Measurements from ENCODE around the gene TWSG1.
"Not testable (repeated sequence)": the region's sequence is repeated elsewhere in the genome, so short reads cannot be mapped to it uniquely, and the experiment has no call there.

TWSG1 gene

DNA sequence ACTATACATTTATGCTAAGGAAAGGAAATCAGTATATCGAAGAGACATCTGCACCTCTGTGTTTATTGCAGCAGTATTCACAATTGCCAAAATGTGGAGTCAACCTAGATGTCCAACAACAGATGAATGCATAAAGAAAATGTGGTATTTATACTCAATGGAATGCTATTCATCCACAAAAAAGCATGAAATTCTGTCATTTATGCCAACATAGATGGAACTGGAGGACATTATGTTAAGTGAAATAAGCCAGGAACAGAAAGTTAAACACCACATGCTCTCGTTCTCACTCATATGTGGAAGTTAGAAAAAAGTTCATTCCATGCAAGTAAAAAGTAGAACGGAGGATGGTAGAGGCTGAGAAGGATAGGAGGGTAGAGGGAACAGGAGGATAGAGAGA lies 59.5 kb downstream of the TWSG1 start:
- no peak for DNase-seq

DNA sequence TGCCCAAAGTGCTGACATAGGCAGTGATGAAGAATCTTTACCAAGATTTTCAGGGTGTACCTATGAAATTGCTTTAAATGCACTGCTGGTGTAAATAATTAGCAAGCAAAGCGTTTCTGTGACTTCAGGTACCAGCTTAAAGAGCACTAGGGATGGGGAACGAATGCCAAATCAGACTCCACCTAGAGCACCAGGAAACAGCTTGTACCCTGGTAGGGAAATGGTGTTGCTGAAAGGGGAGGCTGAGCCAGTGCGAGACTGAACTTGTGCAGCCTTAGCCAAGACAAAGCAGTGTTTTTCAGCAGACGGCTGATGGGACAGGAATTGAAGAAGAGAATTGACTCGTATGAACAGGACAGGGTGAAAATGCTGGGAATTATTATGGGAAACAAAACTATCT lies 65.6 kb downstream of the TWSG1 start:
- no peak for DNase-seq

DNA sequence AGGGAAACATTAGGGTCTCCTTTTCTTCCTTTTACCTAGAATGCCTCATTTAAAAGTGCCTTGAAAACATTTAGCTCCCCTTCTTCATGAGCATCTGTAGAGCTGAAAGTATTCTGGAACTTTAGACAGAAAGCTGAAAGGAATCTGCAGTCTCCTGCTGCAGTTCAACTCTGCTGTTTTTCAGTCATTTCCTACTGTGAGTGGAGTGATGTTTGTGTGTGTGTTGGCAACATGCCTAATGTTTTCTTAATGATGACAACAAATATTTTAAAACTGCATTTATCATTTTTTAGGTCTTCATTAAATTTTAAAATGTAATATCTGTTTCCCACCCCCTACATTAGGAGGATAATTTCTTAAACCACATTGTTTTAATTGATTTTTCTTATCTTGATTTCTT lies 66.6 kb downstream of the TWSG1 start:
- no peak for DNase-seq

DNA sequence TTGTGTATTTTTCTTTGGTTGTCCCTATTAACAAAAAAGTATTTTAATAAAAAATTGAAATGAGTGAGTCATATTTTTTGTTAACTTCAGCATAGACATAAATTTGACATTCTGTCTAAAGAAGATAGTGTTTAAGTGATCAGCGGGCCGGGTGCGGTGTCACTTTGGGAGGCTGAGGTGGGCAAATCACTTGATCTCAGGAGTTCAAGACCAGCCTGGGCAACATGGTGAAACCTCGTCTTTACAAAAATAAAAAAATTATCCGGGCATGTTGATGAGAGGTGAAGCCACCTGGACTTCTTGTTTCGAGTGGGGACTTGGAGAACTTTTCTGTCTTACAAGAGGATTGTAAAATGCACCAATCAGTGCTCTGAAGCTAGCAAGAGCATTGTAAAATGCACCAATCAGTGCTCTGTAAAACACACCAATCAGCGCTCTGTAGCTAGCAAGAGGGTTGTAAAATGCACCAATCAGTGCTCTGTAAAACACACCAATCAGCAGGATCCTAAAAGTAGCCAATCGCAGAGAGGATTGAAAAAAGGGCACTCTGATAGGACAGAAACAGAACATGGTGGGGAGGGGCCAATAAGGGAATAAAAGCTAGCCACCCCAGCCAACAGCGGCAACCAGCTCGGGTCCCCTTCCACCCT lies 67.9 kb downstream of the TWSG1 start:
- DNase-seq = not testable (repeated sequence)

DNA sequence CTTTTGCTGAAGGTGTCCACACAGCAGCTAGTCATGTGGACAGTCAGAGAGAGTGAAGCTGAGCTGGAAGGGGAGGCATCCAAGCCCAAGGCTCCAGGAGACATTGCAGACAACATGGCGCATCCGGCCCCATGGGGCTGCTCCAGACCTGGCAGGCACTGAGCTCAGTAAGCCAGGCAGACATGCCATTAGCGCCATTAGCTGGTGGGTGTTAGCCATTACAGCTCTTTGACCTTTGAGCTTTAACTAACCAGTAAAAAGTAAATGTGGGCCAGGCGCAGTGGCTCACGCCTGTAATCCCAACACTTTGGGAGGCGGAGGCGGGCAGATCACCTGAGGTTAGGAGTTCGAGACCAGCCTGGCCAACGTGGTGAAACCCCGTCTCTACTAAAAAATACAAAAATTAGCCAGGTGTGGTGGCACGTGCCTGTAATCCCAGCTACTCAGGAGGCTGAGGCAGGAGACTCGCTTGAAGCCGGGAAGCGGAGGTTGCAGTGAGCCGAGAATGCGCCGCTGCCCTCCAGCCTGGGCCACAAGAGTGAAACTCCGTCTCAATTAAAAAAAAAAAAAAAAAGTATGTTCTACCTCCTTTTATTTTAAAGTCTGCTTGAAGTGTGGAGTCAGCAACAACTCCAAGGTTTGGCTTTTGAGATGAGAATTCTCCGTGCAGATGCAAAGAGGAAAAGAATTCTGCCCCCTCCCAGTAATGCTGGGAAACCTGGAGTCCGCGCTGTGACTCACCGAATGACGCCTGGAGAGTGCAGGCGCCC lies 69.4 kb downstream of the TWSG1 start:
- DNase-seq = no peak

DNA sequence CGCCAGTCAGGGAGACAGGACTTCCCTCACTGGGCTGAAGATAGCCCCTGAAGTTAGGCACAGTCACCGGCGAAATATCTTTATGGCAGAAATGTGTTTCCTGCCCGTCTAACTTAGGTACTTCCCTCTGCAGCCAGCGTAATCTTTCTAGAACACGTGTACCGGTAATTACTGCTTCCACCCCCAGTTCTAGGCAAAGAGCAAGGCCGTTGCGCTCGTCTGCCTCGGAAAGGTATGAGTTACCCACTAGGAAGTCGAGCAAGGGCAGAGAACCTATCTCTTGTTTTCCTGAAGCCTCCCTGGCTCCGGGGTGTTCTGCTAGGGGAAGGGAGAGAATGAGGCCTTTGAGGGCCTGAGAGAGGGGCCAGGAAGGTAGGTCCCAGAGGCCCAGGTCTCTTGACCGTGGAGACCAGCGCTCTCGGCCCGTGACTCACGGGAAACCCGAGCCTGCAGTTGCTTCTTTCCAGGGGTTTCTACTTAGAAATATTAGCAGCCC lies 70.0 kb downstream of the TWSG1 start:
- peak; percentile 57 for DNase-seq

DNA sequence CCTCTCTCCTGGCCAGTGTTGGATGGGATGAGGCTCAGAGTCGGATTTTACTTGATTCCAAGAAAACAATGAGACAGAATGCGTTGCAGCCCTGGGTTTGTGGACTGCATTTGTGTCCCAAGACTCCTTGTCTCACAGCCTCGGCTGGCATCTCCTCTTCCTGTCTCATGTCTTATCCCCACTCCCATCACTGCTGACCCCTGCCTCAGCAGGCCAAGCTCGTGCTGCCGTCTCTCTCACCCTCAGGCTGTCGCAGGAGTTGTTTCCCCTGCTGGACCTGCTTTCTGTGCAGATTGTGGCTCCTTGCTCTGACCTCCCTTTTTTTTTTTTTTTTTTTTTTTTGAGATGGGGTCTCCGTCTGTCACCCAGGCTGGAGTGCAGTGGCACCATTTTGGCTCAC lies 70.6 kb downstream of the TWSG1 start:
- no peak for DNase-seq

DNA sequence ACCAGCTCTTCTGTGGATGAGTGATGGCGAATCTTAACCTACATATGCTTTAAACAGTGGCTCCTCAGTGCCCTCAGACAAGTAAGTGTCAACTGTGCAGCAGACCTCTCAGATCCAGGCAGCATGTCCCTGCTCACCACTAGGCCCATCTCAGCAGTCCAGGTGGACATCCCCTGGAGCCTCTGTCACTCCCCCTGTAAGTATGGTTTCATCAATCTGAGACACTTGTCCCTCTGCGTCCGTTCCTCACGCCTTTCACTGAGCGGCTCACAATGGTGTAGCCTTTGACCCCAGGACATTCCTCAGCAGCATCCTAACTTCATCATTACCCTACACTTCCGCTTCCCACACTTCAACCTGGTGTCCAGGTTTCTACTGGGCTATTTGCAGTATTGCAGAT lies 71.4 kb downstream of the TWSG1 start:
- no peak for DNase-seq

DNA sequence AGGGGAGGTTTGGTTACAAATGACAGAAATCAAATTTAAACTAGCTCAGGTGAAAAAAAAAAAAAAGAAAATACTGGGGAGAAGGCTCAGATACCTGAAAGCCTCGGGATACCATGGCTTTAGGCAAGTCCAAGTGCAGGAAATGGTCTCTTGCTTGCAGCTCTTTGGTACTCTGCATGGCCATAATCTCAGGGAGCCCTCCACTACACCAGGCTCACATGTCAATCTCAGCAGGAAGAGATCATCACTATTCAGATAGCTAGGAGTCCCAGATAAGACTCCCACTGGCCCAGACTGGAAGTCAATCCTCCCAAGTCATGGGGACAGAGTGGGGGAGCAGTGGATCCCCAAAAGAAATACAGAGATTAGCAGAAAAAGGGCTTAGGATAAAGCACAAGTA lies 75.9 kb downstream of the TWSG1 start:
- DNase-seq = no peak

DNA sequence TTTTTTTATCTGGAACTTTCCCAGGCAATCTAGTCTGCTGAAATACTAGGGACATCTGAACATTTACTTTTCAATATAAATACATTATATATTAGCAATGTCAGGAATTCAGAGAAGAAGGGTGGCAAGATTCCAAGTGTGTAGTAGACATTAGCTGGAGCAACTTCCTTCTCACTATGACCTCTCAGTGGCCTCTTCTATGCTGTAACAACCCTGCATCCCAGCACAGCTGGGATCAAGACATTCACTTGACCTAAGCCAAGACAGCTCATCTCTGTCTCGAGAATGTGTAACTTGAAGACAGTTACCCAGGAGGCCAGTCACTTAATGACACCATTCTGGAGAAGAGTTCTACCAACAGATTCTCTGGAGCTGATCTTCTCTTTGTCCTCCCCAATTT lies 79.0 kb downstream of the TWSG1 start:
- DNase-seq = peak; percentile 86

DNA sequence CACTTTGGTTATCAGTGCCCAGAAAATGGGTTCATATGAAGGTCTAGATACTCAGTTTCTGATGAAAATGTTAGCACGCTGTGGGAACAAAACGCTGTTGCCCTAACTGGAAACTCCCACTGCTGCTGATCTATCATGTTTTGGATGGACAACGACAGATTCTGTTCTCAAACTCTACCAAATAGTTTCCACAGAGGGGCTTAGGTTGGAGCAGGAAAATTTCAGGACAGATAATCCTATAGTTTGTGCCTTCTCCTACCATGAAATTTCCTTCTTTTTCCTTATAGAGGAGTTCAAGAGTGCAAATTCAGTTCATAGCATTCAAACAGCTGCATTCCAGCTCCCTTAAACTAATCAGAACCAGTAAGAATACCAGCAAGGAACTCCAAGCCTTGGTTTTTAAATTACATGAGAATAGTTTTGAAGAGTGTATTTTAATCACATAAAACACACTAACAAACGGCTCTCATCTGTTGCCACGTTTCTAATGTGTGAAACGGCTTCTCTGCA lies 82.0 kb downstream of the TWSG1 start:
- no peak for DNase-seq

DNA sequence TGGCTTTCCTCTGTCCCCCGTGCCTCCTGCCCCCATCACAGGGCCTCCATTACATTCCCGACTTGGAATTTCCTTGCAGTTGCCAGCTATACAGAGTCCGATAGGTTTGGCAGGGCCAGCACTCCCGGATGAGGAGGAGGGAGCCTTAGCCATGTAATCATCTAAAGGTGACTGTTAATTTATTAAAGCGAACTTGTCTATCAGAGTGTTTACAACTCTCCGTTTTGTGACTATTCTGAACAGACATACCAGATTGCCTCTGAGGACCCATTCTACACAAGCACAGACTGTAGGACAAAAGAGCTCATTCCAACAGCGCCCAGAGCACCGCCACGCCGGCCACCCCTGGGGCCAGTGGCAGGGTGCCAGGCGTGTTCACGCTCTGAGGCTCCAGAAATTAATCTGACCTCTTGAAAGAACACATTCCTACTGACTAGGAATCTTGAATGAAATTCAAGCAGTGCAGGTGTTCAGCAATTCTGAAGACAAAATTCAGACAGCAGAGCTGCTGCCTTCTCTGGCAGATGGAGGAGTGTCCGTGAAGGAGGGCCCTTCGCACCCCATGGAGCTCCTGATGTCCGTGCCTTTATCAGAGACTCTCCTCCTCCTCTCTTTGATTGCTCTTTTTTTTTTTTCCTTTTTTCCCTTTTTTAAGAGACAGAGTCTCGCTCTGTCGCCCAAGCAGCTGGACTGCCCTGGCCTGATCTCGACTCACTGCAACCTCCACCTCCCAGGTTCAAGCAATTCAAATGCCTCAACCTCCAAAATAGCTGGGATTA lies 82.7 kb downstream of the TWSG1 start:
- peak; percentile 82 for DNase-seq

DNA sequence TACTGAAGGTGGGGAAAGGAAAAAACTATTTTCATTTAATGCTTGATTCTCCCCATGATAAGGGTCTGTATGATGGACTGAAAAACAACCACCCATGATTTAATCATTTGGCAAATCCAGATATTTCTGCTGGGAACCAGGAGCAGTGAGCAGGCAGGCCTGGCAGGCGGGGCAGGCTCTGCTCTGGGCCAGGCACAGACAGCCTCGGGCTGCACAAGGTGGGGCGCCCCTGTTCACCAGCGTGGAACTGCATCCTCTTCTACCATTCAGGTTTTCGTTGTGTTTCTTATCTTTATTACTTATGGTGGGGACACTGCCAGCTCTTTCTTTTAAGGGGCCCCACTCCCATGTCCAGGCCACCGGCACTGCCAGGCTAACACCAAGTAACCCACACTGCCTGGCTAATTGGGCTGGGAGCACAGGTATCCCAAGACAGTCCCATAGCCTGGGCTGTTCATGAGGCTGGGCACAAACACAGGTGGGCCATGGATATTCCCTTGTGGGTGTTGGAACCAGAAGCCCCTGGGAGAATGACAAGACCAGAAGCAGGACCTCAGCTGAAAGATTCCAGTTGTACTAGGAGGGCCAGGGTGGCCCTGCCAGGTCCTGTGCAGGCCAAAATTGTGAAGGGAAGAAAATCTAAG lies 83.6 kb downstream of the TWSG1 start:
- DNase-seq = no peak

DNA sequence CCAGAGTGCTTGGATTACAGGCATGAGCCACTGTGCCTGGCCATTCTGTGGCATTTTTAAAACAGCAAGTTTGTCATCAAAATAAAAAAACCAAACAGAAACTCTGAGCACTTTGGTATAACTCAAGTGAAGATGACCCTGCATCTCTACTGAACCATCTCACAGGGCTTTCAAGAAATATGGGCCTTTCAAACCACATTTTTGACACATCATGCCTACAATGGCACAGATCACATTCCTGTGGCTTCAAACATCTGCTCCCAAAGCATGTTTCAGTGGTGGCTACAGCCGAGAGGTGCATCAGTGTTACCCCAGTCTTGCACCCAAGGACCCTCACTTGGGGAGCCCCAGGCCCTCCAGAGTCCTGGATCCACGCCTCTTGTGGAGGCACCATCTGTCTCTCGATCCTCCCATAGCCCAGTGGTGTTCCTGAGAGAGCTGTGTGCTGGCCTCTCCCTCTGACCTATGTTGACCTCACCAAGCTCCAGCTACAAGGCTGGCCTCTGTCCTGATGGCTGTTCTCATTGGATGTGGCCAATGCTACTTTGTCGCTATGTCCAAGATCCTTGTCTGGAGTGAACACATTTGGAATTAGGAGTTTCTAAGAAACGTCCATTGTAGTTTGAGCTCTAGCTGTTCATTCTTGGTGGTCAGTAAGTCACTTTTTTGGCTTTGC lies 85.5 kb downstream of the TWSG1 start:
- peak; percentile 60 for DNase-seq

DNA sequence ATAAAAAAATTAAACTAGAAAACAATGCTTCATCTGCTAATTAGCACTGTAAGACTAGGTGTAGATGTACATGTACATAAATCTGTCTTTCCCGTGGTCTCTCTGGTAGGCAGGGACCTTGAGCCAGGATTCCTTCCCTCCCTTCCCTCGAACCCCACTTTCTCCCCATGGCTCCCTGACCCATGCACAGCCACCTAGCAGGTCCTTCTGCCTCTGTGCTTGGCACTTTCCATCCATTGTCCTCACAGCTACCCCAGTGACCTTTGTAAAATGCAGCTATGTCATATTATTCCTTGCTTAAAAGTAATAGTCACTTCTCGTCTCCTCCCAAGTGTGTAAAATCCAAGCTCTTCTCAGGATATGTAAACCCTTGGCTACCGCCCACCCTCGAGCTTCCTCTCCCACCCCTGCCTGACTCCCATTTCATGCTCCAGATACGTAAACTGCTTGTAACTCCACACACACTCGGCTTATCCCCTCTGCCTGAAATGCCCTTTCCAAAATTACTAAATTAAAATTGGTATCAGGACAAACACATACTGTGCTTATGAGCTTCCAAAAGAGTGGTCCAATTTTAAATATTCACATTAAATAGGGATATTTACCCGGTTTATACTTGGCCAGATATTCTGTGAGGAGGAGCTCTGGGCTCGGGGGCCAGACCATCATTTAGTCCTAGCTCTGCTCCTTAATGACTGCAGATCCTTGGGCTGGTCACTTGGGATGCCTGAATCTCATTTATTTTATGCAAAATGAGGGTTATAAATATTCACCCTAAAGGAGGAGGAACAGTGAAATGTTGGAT lies 86.7 kb downstream of the TWSG1 start:
- no peak for DNase-seq

DNA sequence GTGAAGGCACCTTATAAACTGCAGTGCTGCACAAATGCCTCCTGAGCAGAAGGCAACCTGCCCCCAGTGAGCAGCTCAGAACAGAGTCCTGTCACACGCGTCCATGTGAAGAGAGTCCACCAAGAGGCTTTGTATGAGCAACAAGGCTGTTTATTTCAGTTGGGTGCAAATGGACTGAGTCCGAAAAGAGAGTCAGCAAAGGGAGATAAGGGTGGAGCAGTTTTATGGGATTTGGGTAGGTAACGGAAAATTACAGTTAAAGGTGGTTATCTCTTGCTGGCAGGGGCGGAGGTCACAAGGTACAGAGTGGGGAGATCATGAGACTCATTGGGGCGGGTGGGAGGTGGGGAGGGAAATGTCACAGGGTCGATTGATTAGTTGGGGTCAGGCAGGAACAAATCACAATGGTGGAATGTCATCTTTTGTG lies 87.3 kb downstream of the TWSG1 start:
- no peak for DNase-seq

DNA sequence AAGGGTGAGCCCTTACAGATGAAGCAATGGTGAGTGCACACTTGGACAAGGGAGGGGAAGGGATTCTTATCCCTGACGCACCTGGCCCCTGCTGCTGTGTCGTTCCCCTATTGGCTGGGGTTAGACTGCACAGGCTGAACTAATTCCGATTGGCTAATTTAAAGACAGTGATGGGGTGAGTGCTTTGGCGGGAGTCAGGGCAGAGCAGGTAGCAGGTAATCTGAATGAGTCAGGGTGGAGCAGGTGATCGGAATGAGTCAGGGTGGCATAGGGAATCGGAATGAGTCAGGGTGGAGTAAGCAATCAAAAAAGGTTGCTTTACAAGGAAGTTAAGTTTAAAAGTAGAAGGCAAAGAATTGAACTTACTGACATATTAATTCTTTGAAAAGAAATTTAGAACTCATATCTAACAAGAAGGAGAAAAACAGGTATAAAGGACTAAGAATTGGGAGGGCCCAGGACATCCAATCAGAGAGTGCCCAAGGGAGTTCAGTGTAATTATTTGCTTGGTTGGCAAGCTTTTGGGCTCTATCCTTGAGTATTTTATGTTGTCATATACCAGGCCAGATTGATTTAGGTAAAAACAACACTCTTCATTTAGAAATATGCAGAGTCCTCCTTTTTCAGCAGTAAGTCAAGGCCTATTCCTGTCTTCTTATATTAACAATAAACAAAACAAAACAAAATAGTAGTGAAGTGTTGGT lies 88.4 kb downstream of the TWSG1 start:
- DNase-seq = no peak

DNA sequence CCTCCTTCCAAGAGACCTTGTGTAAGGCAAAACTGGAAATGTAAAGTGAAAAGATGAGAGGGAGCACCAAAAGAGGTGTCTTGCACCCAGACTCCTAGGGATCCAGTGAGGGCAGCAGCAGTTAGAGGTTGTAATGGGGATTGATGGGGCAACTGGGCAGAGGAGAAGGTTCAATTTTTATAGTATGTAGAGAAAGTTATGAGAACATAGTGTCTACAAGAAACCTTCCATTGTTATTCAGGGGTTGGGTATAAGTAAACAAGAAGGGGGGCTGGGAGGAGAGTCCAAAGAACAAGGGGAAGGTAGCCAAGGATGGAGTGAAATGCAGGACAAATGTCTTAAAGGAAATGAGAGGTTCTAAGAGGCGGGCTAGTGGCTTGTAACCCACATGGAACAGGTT lies 89.1 kb downstream of the TWSG1 start:
- DNase-seq = not testable (repeated sequence)

DNA sequence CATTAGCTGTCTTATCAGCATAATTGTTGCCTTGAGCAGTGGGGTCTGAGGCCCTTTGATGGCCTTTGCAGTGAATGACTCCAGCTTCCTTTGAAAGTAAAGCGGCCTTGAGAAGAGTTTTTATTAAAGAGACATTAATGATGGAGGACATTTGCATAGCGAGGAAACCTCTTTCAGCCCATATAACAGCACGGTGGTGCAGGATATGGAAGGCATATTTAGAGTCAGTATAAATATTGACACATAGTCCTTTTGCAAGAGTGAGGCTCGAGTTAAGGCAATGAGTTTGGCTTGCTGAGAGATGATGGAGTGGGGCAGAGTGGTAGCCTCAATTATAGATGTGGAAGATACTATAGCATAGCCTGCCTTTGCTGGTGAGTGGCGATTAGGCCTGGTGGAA lies 89.7 kb downstream of the TWSG1 start:
- DNase-seq = not testable (repeated sequence)

DNA sequence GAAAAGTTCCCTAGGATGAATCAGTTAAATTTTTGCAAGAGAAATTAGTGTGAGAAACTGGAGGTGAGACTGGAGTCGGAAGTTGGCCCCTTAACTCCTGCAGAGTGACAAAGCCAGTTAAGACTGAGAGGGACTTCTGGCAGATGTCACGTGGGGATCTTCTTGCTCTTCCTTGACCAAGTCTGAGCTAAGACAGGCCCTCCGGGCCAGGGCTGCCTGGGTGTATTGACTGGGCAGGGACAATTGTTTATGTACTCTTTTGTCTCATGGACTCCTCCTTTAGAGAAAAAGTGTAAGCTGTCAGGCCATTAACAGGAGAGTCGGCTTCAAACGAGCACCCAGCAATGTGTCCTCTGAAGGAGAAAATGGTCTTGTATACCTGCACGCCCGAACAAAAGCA lies 92.2 kb downstream of the TWSG1 start:
- DNase-seq = no peak

DNA sequence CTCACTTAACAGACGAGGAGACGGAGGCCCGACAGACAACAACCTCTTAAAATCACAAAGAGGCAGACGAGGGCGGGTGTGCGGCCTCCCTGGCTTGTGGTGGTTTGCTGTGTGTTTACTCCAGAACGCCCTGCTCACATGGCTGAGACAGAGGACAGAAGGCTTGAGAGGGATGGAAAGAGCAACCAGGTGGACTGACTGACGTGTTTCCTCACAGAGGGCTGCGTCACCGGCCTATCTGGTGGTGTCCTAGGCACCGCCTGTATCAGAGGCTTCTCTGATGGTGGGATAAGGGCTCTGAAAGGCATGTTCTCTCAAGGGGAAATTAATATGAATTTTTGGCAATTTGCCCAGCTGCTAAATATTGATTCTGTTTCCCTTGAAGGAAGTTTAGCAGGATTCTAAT lies 93.7 kb downstream of the TWSG1 start:
- DNase-seq = no peak
